Embryonic facial prominence (tissue), 1 donor: Measurements from ENCODE around the gene CEP170.
A peak's percentile ranks its signal among the peaks of the same experiment; 100 is the strongest.
"Not testable (repeated sequence)": the region's sequence is repeated elsewhere in the genome, so short reads cannot be mapped to it uniquely, and the experiment has no call there.

ENCODE experiments used
- DNase-seq: peaks from one replicate; pipeline ENCODE4 v3.0.0-alpha.2; 2016; ENCODE audit errors: extremely low spot score

CEP170 gene

GRCh38 chr1:243173758-243174369 is 81.2 kb downstream of the CEP170 start:
- DNase-seq = not testable (repeated sequence)

- DNase-seq = not testable (repeated sequence)
Measured at GRCh38 chr1:243164911-243165310, 90.2 kb downstream of the CEP170 start.

DNA sequence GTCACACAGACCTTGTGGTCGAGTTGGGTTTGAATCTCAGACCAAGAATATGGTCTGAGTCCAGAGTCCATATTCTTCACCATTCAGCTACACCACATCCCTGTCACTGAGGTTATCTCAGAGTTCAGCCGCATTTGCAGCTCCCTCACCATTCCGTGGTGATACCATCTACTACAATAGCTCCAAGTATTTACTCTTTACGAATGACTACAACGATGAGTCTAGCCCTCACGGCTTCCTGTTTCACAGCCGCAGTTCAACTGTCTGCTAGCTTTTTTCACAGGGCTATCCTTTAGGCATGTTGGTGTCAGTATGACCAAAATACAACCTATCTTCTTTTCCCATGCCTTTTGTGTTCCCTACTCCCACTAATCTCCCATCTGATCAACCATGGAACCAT is 104.2 kb downstream of the CEP170 start:
- DNase-seq = not testable (repeated sequence)

- not testable (repeated sequence) for DNase-seq
Measured at GRCh38 chr1:243149120-243149519, 106.0 kb downstream of the CEP170 start.

- not testable (repeated sequence) for DNase-seq
Measured at GRCh38 chr1:243147351-243147750, 107.7 kb downstream of the CEP170 start.

GRCh38 chr1:243140498-243140897 is 114.6 kb downstream of the CEP170 start:
- not testable (repeated sequence) for DNase-seq

DNA sequence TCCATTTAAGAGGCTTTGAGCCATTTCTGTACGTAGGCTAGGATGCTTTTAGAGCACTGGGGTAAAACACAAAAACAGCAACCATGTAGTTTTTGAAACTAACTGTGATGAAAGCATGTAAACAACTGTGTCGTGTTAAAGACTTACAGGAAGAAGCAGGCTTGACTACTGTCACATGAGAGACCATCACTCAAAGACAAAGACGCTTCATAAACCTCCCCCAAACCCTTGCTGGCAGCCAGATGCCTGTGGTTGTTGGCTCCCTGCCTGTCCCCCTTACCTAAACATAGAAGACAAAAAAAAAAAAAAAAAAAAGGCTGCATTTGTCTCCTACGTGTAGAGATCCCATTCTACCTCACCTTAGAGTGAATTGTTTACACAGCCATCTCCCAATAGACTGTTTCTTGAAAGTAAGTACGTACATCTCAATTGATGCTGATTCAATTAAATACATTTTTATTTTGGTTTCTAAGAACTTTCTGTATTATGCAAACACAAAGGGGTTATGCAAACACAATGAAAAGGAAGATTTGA is 132.1 kb downstream of the CEP170 start:
- not testable (repeated sequence) for DNase-seq

GRCh38 chr1:243121939-243122338 is 133.1 kb downstream of the CEP170 start:
- DNase-seq = not testable (repeated sequence)

- DNase-seq = not testable (repeated sequence)
Measured at GRCh38 chr1:243118601-243119322, 136.3 kb downstream of the CEP170 start.

DNA sequence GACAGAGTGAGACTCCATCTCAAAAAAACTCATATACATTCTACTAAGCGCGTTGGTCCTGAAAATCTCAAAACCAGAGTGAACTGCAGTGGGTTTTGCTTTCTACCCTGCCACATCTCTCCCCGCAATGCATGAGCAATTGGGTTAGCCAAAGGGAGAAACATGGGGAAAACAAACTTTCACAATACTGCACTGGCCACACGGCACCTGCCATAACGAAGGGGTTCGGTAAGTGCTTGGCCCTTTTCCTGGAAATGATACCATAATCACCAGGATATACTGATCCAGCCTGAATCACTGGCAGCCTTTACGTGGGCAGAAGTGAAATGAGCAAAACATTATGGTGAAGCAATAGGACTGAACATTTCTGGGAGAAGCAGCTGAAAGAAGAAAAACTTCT is 138.9 kb downstream of the CEP170 start:
- DNase-seq = not testable (repeated sequence)

GRCh38 chr1:243114769-243115168 is 140.3 kb downstream of the CEP170 start:
- not testable (repeated sequence) for DNase-seq

DNA sequence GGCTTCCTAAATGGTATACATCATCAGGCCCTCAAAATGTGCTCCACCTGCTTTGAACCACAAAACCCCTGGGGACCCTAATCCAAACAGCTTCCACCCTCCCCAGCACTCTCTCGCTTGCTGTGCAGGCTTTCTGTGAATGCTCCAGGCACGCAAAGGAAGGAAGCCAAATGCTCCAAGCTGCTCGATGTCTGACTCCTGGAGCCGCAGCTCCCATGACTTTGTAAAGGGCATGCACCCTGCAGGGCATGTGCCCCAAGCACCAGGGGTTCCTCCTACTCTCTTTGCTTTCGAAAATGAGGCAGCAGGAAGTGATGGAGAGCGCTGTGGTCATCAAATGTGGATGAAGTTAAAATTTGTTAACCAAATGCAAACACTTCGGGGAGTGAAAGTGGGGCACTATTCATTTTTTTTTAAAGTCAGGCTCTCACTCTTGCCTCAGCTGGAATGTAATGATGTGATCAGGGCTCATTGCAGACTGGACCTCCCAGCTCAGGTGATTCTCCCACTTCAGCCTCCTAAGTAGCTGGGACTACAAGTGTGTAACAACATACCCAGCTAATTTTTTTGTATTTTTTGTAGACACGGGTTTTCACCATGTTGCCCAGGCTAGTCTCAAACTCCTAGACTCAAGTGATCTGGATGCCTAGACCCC is 140.9 kb downstream of the CEP170 start:
- DNase-seq = not testable (repeated sequence)

- DNase-seq = not testable (repeated sequence)
Measured at GRCh38 chr1:243107171-243107570, 147.9 kb downstream of the CEP170 start.

- not testable (repeated sequence) for DNase-seq
Measured at GRCh38 chr1:243105652-243106332, 149.3 kb downstream of the CEP170 start.

DNA sequence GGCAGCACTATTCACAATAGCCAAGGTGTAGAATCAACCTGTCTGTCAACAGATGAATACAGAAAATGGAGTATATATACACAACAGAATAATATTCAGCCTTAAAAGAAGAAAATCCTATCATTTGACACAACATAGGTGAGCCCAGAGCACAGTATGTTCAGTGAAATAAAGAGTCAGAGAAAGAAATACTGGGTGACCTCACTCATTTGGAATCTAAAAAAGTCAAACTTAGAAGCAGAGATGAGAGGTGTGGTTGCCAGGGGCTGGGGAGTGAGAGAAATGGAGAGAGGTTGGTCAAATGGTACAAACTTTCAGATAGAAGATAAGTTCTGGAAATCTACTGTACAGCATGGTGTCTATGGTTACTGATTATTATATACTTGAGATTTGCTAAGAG is 150.0 kb downstream of the CEP170 start:
- not testable (repeated sequence) for DNase-seq

DNA sequence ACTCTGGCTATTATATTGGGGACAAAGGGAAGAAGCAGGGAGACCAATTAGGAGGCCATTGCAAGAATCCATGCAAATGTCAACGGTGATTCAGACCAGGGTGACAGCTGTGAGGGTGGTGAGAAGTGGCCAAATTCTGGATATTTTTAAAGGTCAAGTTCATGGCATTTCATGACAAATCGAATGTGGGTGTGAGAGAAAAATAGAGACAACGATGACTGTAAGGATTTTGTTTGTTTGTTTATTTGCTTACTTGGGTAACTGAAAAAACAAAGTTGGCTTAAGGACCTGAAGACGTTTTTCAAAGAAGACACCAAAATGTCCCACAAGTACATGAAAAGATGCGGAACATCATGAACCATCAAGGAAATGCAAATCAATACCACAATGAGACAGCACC is 150.6 kb downstream of the CEP170 start:
- not testable (repeated sequence) for DNase-seq

DNA sequence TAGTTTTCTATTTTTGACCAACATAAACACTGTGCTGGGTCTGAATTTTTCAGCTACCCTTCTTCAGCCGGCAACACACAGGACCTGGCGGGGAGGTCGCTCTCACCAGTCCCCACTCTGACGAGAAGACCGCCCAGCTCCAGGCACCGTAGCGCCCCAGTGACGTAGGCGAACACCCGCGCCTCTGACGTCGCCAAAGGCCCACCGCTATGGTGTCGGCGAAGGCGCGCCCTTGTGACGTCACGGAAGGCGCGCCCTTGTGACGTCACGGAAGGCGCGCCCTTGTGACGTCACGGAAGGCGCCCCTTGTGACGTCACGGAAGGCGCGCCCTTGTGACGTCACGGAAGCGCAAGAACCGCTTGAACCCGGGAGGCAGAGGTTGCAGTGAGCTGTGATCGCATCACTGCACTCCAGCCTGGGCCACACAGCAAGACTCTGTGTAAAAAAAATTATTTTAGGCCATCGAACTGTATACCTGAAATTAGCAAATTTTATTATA is 153.5 kb downstream of the CEP170 start:
- peak; percentile 36 for DNase-seq

GRCh38 chr1:243087368-243087767 is 167.7 kb downstream of the CEP170 start:
- not testable (repeated sequence) for DNase-seq
